GM12878 (cell line): ENCODE results near the gene SLC44A4. TPM values are rescaled to one million over a fixed set of nuclear protein-coding genes. Genes with fewer than 3 reads are reported as not detected.

ENCODE experiments used
- ATAC-seq: fragments of 200-7000 bp; cut with Tn5 transposase; 3 replicates; pipeline ENCODE4 v1.9.1; 2020; ENCODE audit warnings: mild to moderate bottlenecking, moderate library complexity
- BruUV-seq: library from RNA; stranded (reverse); fragments of 400-500 nt; replicated peaks from 2 replicates; lab custom pipeline; 2021; lab: Mats Ljungman, UMichigan
- CTCF ChIA-PET: fragments of 300-600 bp; sonication (Branson Sonifier 250); formaldehyde crosslinking; extraction: SDS; loops from one replicate; lab custom pipeline; 2021; ENCODE audit warnings: inconsistent platforms; lab: Yijun Ruan, JAX
- POLR2A ChIA-PET: fragments of 350-600 bp; formaldehyde crosslinking; extraction: SDS; loops from one replicate; lab custom pipeline; 2021; ENCODE audit warnings: inconsistent platforms; lab: Charles Lee
- RAD21 ChIA-PET: fragments of 300-600 bp; sonication (Branson Sonifier 250); formaldehyde crosslinking; loops from one replicate; lab custom pipeline; 2023; ENCODE audit warnings: antibody characterized with exemption; ENCODE audit not compliant: unreplicated experiment; lab: Charles Lee
- SMC1A ChIA-PET: fragments of 300-600 bp; sonication (Branson Sonifier 250); formaldehyde crosslinking; loops from one replicate; lab custom pipeline; 2023; ENCODE audit not compliant: unreplicated experiment, uncharacterized antibody; lab: Charles Lee
- DNase-seq: peaks from one replicate; pipeline ENCODE4 v3.0.0-alpha.2; 2011; ENCODE audit warnings: low read depth, low spot score
- FAIRE-seq: peaks from 3 replicates; lab custom pipeline; 2011; peaks lifted over from hg19 to GRCh38; lab: Jason Lieb, UNC
- H2AFZ ChIP-seq: 2 replicates; pipeline ENCODE4 v1.6.0; 2011; ENCODE audit warnings: low read depth, low read length, control low read depth; ENCODE audit not compliant: control insufficient read depth
- H3K27ac ChIP-seq: 2 replicates; pipeline ENCODE4 v1.5.1; 2011; ENCODE audit warnings: control low read depth; ENCODE audit not compliant: control insufficient read depth, insufficient read depth
- H3K27me3 ChIP-seq, 2 experiments: replicated peaks in 1 of 2; 2 replicates each; pipeline versions ENCODE4 v1.6.0 to v1.6.1; 2011; ENCODE audit warnings: low read length in 1 of 2; ENCODE audit not compliant: control insufficient read depth in 2 of 2, insufficient read depth in 2 of 2
- H3K36me3 ChIP-seq, 2 experiments: 2 replicates each; pipeline ENCODE4 v1.5.1; 2011; ENCODE audit warnings: low read length in 1 of 2; ENCODE audit not compliant: control insufficient read depth in 2 of 2, insufficient read depth in 2 of 2
- H3K4me1 ChIP-seq: 2 replicates; pipeline ENCODE4 v1.6.1; 2011; ENCODE audit warnings: mild to moderate bottlenecking, low read length, moderate library complexity, mixed read lengths; ENCODE audit not compliant: control insufficient read depth, insufficient read depth
- H3K4me2 ChIP-seq: 2 replicates; pipeline ENCODE4 v1.6.0; 2011; ENCODE audit warnings: control low read depth; ENCODE audit not compliant: control insufficient read depth, insufficient read depth
- H3K4me3 ChIP-seq: fragments of 200-600 bp; sonication (generic); 2 replicates; pipeline ENCODE4 v1.5.1; 2016
- H3K79me2 ChIP-seq: 2 replicates; pipeline ENCODE4 v1.6.0; 2011; ENCODE audit warnings: low read length; ENCODE audit not compliant: control insufficient read depth, insufficient read depth
- H3K9ac ChIP-seq: 2 replicates; pipeline ENCODE4 v1.8.0; 2011; ENCODE audit warnings: low read length, control low read depth, mixed read lengths; ENCODE audit not compliant: control insufficient read depth, insufficient read depth
- H3K9me3 ChIP-seq: replicated peaks from 3 replicates; pipeline ENCODE4 v1.5.1; 2011; ENCODE audit warnings: mild to moderate bottlenecking, low read length; ENCODE audit not compliant: control insufficient read depth, insufficient read depth
- H4K20me1 ChIP-seq: 2 replicates; pipeline ENCODE4 v1.6.0; 2011; ENCODE audit not compliant: control insufficient read depth, insufficient read depth
- E4F1 ChIP-seq: fragments of 450-650 bp; IDR thresholded peaks from 2 replicates; pipeline ENCODE4 v1.6.1; 2018; ENCODE audit warnings: borderline replicate concordance, mild to moderate bottlenecking; ENCODE audit not compliant: partially characterized antibody
- MLLT1 ChIP-seq: fragments of 450-650 bp; IDR thresholded peaks from 2 replicates; pipeline ENCODE4 v1.6.1; 2016; ENCODE audit warnings: mild to moderate bottlenecking
- WGBS: methylation state at CpG from one replicate; pipeline ENCODE4 v1.1.6; 2016; ENCODE audit warnings: low lambda C conversion rate; ENCODE audit not compliant: insufficient replicate concordance, insufficient coverage; ENCODE audit errors: missing lambda C conversion rate; 5-methylcytosine and 5-hydroxymethylcytosine counted together
- in situ Hi-C: fragments of 300-500 bp; cut with MboI; formaldehyde crosslinking; loops from 9 replicates; pipeline ENCODE4 v1.14.3; 2018; ENCODE audit warnings: mixed read lengths
- intact Hi-C: fragments of 100-400 bp; cut with micrococcal nuclease; formaldehyde crosslinking; loops from one replicate; pipeline ENCODE4 v1.14.2; 2022; ENCODE audit not compliant: unreplicated experiment
- polyA plus RNA-seq, 11 experiments: library from polyadenylated mRNA; depleted of rRNA in 4 of 11; unstranded in 6 of 11; stranded (reverse) in 5 of 11; fragments of >200 nt; fragmentation: Nextera tagmentation in 4 of 11; fragmentation: Illumina TruSeq in 1 of 11; extraction: Ambion mirVana in 4 of 11; extraction: Trizol in 1 of 11; gene quantifications; 1 replicate in 1 of 11; 2 replicates in 10 of 11; pipeline versions ENCODE4 v1.2.1 to v1.2.3, GENCODE V29; 2011 to 2016; ENCODE audit warnings: inconsistent platforms in 2 of 11, missing spikeins in 2 of 11, low read depth in 1 of 11
- total RNA-seq, 4 experiments: library from RNA; depleted of rRNA in 3 of 4; stranded (reverse); fragments of >200 nt in 3 of 4; fragmentation: Illumina TruSeq in 1 of 4; extraction: Trizol in 1 of 4; gene quantifications; 2 replicates each; pipeline versions ENCODE4 v1.2.1 to v1.2.3, GENCODE V29; 2013 to 2021

The SLC44A4 gene
- total and polyA plus RNA-seq, 10 of the 15 experiments (the other 5 are each of a cell fraction or from before 2014, with no cell fraction given): 0.04 to 0.24 (median 0.15) TPM; not detected in 3

GRCh38 chr6:31899882-31900722 lies 21.3 kb upstream of the SLC44A4 start:
- Histone ChIP-seq H3K4me1 (peaks cover 18% of the 10 kb centered on the region), H3K9me3 (no peaks in the 10 kb centered on the region), H3K9ac (no peak overlapping the region), H3K4me2 (no peak overlapping the region), H3K27ac (no peak overlapping the region), H4K20me1 (no peaks in the 10 kb centered on the region), H3K79me2 (peaks cover 12% of the 10 kb centered on the region), H3K27me3 (no peaks in the 10 kb centered on the region), H3K36me3 (peaks cover 0 to 2% of the 10 kb centered on the region in 2 experiments; a peak in 2 of 4 replicates), H3K4me3 (no peak overlapping the region), H2AFZ (no peak overlapping the region)
- RAD21 ChIA-PET: no interaction called here
- FAIRE-seq (no peak), ATAC-seq (no peak), DNase-seq (no peak)
- SMC1A ChIA-PET: interaction anchor here (0.6 kb wide), 1 partner anchor 251 kb away, joined by 3 read pairs; no protein-coding TSS in a partner anchor
- POLR2A ChIA-PET: no interaction called here
- TF ChIP-seq E4F1 (no peak), MLLT1 (peak; percentile 40; the same call in 1 of the 2 replicates)
- CTCF ChIA-PET: no interaction called here
- intact Hi-C loops: loop anchor here (10.0 kb wide), 1 partner anchor 355 kb away; the partner anchor contains the start of genes ATP6V1G2, DDX39B and NFKBIL1
- no TSS peak for BruUV-seq
- in situ Hi-C loops: no loop called here
- WGBS: 93% methylated on average over 41 of the region's 49 CpGs
